Mucosa of rectum (tissue), 2 donors: ENCODE results near the gene GPR152.
A peak's percentile ranks its signal among the peaks of the same experiment; 100 is the strongest.
"Not testable (repeated sequence)": the region's sequence is repeated elsewhere in the genome, so short reads cannot be mapped to it uniquely, and the experiment has no call there.

Experiments
- H3K27ac ChIP-seq, 2 donors: one replicate each; pipeline ENCODE4 v1.7.0; 2013; ENCODE audit warnings: inconsistent platforms in 2 of 2, low read depth in 2 of 2, low read length in 2 of 2
- H3K27me3 ChIP-seq, 2 donors: one replicate each; pipeline ENCODE4 v1.7.0; 2013; ENCODE audit warnings: low read length in 2 of 2; ENCODE audit not compliant: control insufficient read depth in 2 of 2, insufficient read depth in 2 of 2
- H3K36me3 ChIP-seq, 2 donors: one replicate each; pipeline ENCODE4 v1.7.0; 2013; ENCODE audit warnings: low read length in 2 of 2; ENCODE audit not compliant: control insufficient read depth in 2 of 2, insufficient read depth in 2 of 2
- H3K4me1 ChIP-seq, 2 donors: one replicate each; pipeline ENCODE4 v1.7.0; 2013; ENCODE audit warnings: low read length in 2 of 2, mild to moderate bottlenecking in 1 of 2; ENCODE audit not compliant: control insufficient read depth in 2 of 2, insufficient read depth in 2 of 2
- H3K4me3 ChIP-seq, 2 donors: one replicate each; pipeline ENCODE4 v1.7.0; 2013; ENCODE audit warnings: low read length in 2 of 2
- H3K9ac ChIP-seq, 2 donors: one replicate each; pipeline ENCODE4 v1.7.0; 2013; ENCODE audit warnings: low read length in 2 of 2, low read depth in 1 of 2, mild to moderate bottlenecking in 1 of 2
- H3K9me3 ChIP-seq, 2 donors: one replicate each; pipeline ENCODE4 v1.7.0; 2013; ENCODE audit warnings: low read length in 2 of 2; ENCODE audit not compliant: control insufficient read depth in 2 of 2
- donor health status: healthy.
- donor health status: Normal muscosa, but diverticular disease.

Gene GPR152

GRCh38 chr11:67408437-67409200 is 43.9 kb downstream of the GPR152 start:
- peak overlapping the region in 1 of 2 donors; percentile 79 for H3K27ac ChIP-seq
- peaks cover 7 to 26% of the 10 kb centered on the region in 2 donors for H3K4me1 ChIP-seq
- no peaks in the 10 kb centered on the region for H3K36me3 ChIP-seq
- H3K4me3 ChIP-seq: peak overlapping the region in 1 of 2 donors; percentile 20
- H3K9me3 ChIP-seq: no peaks in the 10 kb centered on the region
- peak overlapping the region in 1 of 2 donors; percentile 47 for H3K9ac ChIP-seq
- H3K27me3 ChIP-seq: peaks cover 2 to 18% of the 10 kb centered on the region in 2 donors

GRCh38 chr11:67407688-67408163 is 44.8 kb downstream of the GPR152 start:
- Histone ChIP-seq H3K4me1 (peaks cover 7 to 26% of the 10 kb centered on the region in 2 donors), H3K4me3 (no peak overlapping the region), H3K27ac (peak overlapping the region in 1 of 2 donors; percentile 79), H3K9me3 (no peaks in the 10 kb centered on the region), H3K9ac (peak overlapping the region in 1 of 2 donors; percentile 1), H3K36me3 (no peaks in the 10 kb centered on the region), H3K27me3 (peaks cover 2 to 15% of the 10 kb centered on the region in 2 donors)

- no peaks in the 10 kb centered on the region for H3K9me3 ChIP-seq
- H3K9ac ChIP-seq: no peak overlapping the region
- H3K36me3 ChIP-seq: no peaks in the 10 kb centered on the region
- peak overlapping the region in 1 of 2 donors; percentile 38 for H3K27ac ChIP-seq
- H3K4me3 ChIP-seq: no peak overlapping the region
- peaks cover 10 to 28% of the 10 kb centered on the region in 2 donors for H3K4me1 ChIP-seq
- H3K27me3 ChIP-seq: peaks cover 2 to 9% of the 10 kb centered on the region in 2 donors
Observed at GRCh38 chr11:67406969-67407687, 45.4 kb downstream of the GPR152 start.

- H3K4me1 ChIP-seq: peaks cover 12 to 28% of the 10 kb centered on the region in 2 donors
- H3K9me3 ChIP-seq: no peaks in the 10 kb centered on the region
- no peak overlapping the region for H3K9ac ChIP-seq
- peak overlapping the region in 1 of 2 donors; percentile 38 for H3K27ac ChIP-seq
- H3K36me3 ChIP-seq: no peaks in the 10 kb centered on the region
- H3K4me3 ChIP-seq: peak overlapping the region in 1 of 2 donors; percentile 5
- H3K27me3 ChIP-seq: peaks cover 2 to 3% of the 10 kb centered on the region in 2 donors
Observed at GRCh38 chr11:67406420-67406968, 46.0 kb downstream of the GPR152 start.

GRCh38 chr11:67405688-67406339 is 46.7 kb downstream of the GPR152 start:
- peaks cover 0 to under 1% of the 10 kb centered on the region in 2 donors for H3K27me3 ChIP-seq
- H3K4me3 ChIP-seq: peak overlapping the region in 1 of 2 donors; percentile 26
- no peaks in the 10 kb centered on the region for H3K9me3 ChIP-seq
- no peak overlapping the region for H3K9ac ChIP-seq
- H3K36me3 ChIP-seq: no peaks in the 10 kb centered on the region
- H3K4me1 ChIP-seq: peaks cover 16 to 29% of the 10 kb centered on the region in 2 donors
- H3K27ac ChIP-seq: no peak overlapping the region

- H3K27me3 ChIP-seq: no peaks in the 10 kb centered on the region
- peak overlapping the region in 1 of 2 donors; percentile 97 for H3K27ac ChIP-seq
- peak overlapping the region; percentile 12 to 69 for H3K4me3 ChIP-seq
- H3K36me3 ChIP-seq: peaks cover 0 to under 1% of the 10 kb centered on the region in 2 donors
- H3K9ac ChIP-seq: peak overlapping the region in 1 of 2 donors; percentile 68
- no peaks in the 10 kb centered on the region for H3K9me3 ChIP-seq
- peaks cover 20 to 31% of the 10 kb centered on the region in 2 donors for H3K4me1 ChIP-seq
Observed at GRCh38 chr11:67405196-67405567, 47.3 kb downstream of the GPR152 start.

GRCh38 chr11:67404515-67405195 is 47.9 kb downstream of the GPR152 start:
- H3K36me3 ChIP-seq: peaks cover 0 to 3% of the 10 kb centered on the region in 2 donors
- no peaks in the 10 kb centered on the region for H3K27me3 ChIP-seq
- H3K27ac ChIP-seq: peak overlapping the region in 1 of 2 donors; percentile 97
- H3K9me3 ChIP-seq: no peaks in the 10 kb centered on the region
- H3K4me3 ChIP-seq: peak overlapping the region; percentile 12 to 69
- H3K9ac ChIP-seq: peak overlapping the region in 1 of 2 donors; percentile 68
- peaks cover 21 to 32% of the 10 kb centered on the region in 2 donors for H3K4me1 ChIP-seq

- H3K4me1 ChIP-seq: peaks cover 21 to 26% of the 10 kb centered on the region in 2 donors
Observed at GRCh38 chr11:67403085-67403484, 49.4 kb downstream of the GPR152 start.

GRCh38 chr11:67402192-67402839 is 50.2 kb downstream of the GPR152 start:
- Histone ChIP-seq H3K4me1 (peaks cover 18 to 25% of the 10 kb centered on the region in 2 donors), H3K36me3 (peaks cover 23 to 26% of the 10 kb centered on the region in 2 donors), H3K4me3 (peak overlapping the region; percentile 64 to 79), H3K27ac (peak overlapping the region; percentile 88 to 97), H3K9ac (peak overlapping the region; percentile 68 to 84)
- not testable (repeated sequence) for H3K27me3 ChIP-seq, H3K9me3 ChIP-seq

More at GRCh38 chr11:67403085-67403484, 49.4 kb downstream of the GPR152 start:
- H3K27me3 ChIP-seq, H3K9ac ChIP-seq, H3K9me3 ChIP-seq, H3K4me3 ChIP-seq: not testable (repeated sequence)
- Histone ChIP-seq H3K27ac (peak overlapping the region; percentile 88 to 97), H3K36me3 (peaks cover 15 to 18% of the 10 kb centered on the region in 2 donors)
